ENCODE results near the gene BCOR.

Gene BCOR

DNA sequence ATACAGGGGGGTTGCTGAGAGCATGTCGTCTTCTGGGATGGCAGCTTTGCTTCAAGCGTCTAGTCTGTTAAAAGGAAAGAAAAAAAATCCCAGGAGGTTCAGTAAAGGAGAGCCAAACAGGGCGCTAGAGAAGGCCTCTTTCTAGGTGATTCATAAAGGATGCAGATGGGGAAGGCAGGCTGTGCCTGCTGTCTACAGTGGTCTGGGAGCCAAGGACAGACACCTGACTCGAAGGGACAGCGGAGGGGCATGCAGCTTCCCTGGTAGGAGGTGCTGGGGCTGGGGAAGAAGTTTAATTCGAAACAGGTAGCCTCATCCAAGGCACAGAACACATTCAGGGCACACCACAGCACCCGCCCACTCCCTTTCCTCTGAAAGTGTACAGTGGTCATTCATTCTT lies 19.9 kb downstream of the BCOR start:
- Mint-ChIP-seq H3K9me3 (no peaks in the 10 kb centered on the region), H3K27me3 (ENCODE audit: low read depth) (no peaks in the 10 kb centered on the region), H3K4me3 (no peak overlapping the region), H3K36me3 (ENCODE audit: low read depth) (peaks cover 27% of the 10 kb centered on the region), H3K4me1 (ENCODE audit: low read depth) (peaks cover 12% of the 10 kb centered on the region), H3K27ac (no peak overlapping the region)
- DNase-seq (ENCODE audit: low spot score): no peak

DNA sequence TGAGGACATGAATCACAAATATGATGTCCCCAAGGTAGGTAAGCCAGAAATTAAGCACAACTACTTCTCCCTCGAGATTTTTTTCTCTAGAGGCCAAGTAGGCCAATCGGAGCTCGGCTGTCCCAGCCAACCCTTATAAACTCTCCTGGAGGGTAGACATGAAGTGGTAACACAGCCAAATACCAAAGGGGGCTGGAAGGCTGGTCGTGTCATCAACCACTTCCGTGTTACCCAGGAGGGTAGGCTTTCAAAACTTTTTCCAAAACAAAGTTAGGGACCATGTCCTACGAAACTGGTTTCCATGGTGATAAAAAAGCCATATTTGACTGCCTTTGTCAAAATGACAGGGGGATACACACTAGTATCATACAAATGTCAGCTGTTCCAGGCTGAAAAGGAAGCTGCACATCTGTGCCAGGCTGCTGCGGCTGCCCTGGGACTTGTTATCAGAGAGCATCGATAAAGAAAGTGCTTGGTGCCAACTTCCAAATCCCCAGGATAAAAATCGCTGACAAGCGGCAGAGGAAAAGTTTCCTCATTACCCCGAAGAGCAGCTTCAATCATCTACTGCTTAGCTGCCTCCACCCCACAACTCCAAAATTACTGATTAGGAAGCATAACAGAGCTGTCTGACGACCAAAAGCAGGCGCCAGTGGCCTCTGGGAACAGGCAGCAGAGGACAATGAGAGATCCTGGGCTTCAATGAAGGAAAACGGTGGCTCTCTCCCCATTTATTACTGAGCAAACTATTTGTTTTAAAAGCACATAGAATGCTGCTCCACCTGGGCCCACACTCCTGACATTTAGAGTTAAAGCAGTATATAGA lies 20.8 kb downstream of the BCOR start:
- Mint-ChIP-seq H3K27me3 (ENCODE audit: low read depth) (no peaks in the 10 kb centered on the region), H3K36me3 (ENCODE audit: low read depth) (peaks cover 32% of the 10 kb centered on the region), H3K4me3 (no peak overlapping the region), H3K27ac (no peak overlapping the region), H3K9me3 (no peaks in the 10 kb centered on the region), H3K4me1 (ENCODE audit: low read depth) (peaks cover 12% of the 10 kb centered on the region)
- DNase-seq (ENCODE audit: low spot score): no peak

DNA sequence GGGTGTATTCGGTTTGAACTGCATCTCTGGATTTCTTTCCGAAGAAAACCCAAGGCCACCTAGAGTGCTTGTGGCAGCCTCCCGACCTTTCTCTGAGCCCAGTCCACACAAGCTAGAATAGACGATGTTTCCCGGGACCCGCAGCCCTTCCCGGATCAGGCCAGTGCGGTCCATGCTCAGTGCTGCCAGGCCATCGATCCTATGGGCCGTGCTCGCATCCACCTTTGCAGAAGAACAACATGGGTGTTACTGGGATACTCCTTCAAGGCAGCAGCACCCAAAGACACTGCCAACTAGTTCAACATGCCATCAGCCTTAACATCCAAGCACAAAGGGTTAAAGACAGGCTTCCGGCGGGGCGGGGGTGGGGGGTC lies 22.8 kb downstream of the BCOR start:
- Mint-ChIP-seq H3K36me3 (ENCODE audit: low read depth) (peaks cover 43% of the 10 kb centered on the region), H3K4me3 (no peak overlapping the region), H3K4me1 (ENCODE audit: low read depth) (peaks cover 10% of the 10 kb centered on the region), H3K9me3 (no peaks in the 10 kb centered on the region), H3K27ac (no peak overlapping the region), H3K27me3 (ENCODE audit: low read depth) (no peaks in the 10 kb centered on the region)
- no peak for DNase-seq (ENCODE audit: low spot score)

DNA sequence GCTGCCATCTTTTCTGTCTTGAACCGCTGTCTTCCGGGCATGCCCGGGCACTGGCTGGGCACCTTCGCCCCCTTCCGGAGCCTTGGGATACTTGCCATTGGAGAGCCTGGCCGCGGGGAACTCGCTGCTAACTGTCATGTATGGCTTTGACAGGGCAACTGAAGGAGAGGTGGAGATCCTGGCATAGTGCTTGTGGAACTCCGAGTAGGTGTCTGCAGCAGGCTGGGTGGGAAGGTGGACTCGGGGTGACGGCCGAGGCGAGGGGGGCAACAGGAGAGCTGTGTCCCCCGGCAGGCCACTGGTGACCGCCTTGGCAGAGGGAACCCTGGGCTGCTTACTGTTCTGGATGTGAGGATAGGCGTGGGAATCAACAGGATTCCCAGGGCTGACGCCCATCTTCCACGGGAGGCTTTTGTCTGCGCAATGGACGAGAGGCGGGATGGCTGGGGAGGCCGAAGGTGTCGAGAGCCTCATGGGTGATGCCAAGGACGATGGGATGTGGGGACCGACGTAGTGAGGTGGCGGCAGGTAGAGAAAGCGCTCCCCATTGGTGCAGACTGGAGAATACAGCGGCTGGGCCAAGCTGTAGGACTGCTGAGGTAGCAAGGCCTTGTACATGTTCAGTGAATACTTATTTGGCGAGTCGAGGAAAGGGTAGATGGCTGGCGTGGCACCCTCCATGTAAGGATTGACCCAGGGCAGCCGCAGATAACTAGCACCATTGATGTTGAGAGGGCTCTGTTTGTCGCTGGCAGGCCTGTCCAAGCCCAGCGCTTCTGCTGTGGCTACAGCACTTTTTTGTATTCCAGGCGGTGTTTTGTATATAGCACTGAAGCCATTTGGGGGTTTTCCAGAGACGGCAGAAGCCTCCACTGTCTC lies 23.4 kb downstream of the BCOR start:
- no peak overlapping the region for H3K4me3 Mint-ChIP-seq
- peak overlapping the region; percentile 36 for H3K27ac Mint-ChIP-seq
- H3K4me1 Mint-ChIP-seq (ENCODE audit: low read depth): peaks cover 9% of the 10 kb centered on the region
- no peaks in the 10 kb centered on the region for H3K27me3 Mint-ChIP-seq (ENCODE audit: low read depth)
- DNase-seq (ENCODE audit: low spot score): no peak
- H3K36me3 Mint-ChIP-seq (ENCODE audit: low read depth): peaks cover 44% of the 10 kb centered on the region
- no peaks in the 10 kb centered on the region for H3K9me3 Mint-ChIP-seq

DNA sequence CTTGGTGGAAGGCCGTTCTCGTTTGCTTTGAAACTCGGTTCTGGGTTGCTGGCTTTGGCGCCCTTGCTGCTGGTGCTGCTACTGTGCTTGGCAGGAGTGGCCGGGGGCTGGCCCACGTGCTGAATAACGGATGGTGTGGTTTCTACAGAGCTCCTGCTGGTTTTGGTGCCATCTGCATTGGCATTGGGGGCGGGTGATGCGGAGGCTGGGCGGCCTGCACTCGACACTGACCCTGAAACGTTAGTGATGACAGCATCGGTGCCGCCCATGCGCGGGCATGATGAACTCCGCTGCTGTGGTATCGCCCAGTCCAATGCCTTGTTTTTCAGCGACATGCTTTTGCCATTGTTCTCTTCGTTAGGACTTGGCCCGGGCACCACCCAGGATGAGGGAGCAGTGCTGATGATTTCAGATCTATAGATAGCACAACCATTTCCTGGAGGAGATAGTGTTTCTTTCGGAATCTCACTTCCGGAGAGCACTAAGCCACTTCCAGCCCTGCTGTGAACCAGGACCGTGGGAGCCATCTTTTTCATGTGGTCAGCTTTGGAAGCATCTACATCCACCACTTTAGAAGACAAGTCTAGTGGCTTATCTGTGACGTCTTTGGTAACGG lies 24.2 kb downstream of the BCOR start:
- no peaks in the 10 kb centered on the region for H3K27me3 Mint-ChIP-seq (ENCODE audit: low read depth)
- no peak overlapping the region for H3K4me3 Mint-ChIP-seq
- no peaks in the 10 kb centered on the region for H3K9me3 Mint-ChIP-seq
- H3K4me1 Mint-ChIP-seq (ENCODE audit: low read depth): peaks cover 9% of the 10 kb centered on the region
- no peak overlapping the region for H3K27ac Mint-ChIP-seq
- H3K36me3 Mint-ChIP-seq (ENCODE audit: low read depth): peaks cover 50% of the 10 kb centered on the region
- no peak for DNase-seq (ENCODE audit: low spot score)

DNA sequence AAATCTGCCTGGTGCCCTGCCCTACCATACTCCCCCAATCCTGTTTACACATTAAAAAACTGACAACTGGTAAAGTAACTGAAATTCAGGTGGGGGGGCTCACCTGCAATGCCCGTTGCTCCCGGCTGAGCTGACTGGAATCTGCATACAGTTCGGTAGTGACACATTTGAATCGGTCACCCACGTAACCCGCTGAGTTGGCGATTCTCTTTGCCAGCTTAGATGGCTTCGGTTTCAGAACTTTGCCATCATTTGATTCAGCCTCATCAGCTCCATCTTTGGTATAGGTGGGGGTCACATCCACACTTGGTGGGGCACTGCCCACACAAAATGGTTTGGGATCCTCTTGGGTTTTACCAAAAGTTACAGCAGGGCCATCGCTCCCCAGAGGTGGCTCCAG lies 25.5 kb downstream of the BCOR start:
- H3K4me3 Mint-ChIP-seq: no peak overlapping the region
- H3K27me3 Mint-ChIP-seq (ENCODE audit: low read depth): no peaks in the 10 kb centered on the region
- peaks cover 56% of the 10 kb centered on the region for H3K36me3 Mint-ChIP-seq (ENCODE audit: low read depth)
- H3K27ac Mint-ChIP-seq: no peak overlapping the region
- H3K4me1 Mint-ChIP-seq (ENCODE audit: low read depth): peaks cover 19% of the 10 kb centered on the region
- no peak for DNase-seq (ENCODE audit: low spot score)
- no peaks in the 10 kb centered on the region for H3K9me3 Mint-ChIP-seq

DNA sequence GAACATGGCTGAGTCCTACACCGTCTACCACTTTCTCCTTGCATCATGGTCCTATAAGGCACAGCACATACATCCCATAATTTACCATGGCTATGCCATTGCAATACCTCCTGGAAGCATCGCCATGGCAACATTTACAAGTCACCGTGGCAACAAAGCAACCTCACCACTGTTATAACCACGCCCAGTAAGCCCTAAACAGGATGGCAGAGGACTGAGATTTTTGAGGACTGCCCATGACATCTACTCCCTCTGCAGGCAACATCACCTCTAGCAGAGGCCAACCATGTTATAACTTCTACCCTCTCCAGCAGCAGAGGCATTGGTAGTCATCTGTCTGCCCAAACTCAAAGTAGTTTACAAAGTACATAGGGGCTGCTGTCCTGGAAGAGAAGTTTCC lies 29.7 kb downstream of the BCOR start:
- peaks cover 49% of the 10 kb centered on the region for H3K4me1 Mint-ChIP-seq (ENCODE audit: low read depth)
- peaks cover 61% of the 10 kb centered on the region for H3K36me3 Mint-ChIP-seq (ENCODE audit: low read depth)
- H3K27me3 Mint-ChIP-seq (ENCODE audit: low read depth): no peaks in the 10 kb centered on the region
- DNase-seq (ENCODE audit: low spot score): no peak
- no peaks in the 10 kb centered on the region for H3K9me3 Mint-ChIP-seq
- H3K27ac Mint-ChIP-seq: peak overlapping the region; percentile 81
- H3K4me3 Mint-ChIP-seq: peak overlapping the region; percentile 24

DNA sequence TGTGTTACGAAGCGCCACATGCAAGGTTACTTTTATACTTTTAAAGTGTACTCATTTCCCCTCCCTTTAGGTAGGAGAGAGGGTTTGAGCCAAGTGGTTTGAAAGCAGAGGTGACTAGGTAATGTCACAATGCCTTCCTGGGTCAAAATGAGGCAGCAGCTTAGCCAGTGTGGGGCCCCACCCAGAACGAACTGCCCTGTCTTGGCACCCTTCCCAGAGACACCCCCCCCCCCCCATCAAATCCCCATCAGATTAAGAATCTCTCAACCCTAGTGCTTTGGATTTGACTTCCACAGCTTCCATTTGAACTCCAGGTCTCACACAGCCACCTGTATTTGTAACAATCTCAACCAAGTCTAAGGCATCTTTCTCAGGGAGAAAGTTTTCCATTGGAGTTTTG lies 31.1 kb downstream of the BCOR start:
- H3K4me1 Mint-ChIP-seq (ENCODE audit: low read depth): peaks cover 46% of the 10 kb centered on the region
- H3K4me3 Mint-ChIP-seq: no peak overlapping the region
- no peak for DNase-seq (ENCODE audit: low spot score)
- peak overlapping the region; percentile 2 for H3K27ac Mint-ChIP-seq
- H3K36me3 Mint-ChIP-seq (ENCODE audit: low read depth): peaks cover 53% of the 10 kb centered on the region
- H3K9me3 Mint-ChIP-seq: no peaks in the 10 kb centered on the region
- no peaks in the 10 kb centered on the region for H3K27me3 Mint-ChIP-seq (ENCODE audit: low read depth)

DNA sequence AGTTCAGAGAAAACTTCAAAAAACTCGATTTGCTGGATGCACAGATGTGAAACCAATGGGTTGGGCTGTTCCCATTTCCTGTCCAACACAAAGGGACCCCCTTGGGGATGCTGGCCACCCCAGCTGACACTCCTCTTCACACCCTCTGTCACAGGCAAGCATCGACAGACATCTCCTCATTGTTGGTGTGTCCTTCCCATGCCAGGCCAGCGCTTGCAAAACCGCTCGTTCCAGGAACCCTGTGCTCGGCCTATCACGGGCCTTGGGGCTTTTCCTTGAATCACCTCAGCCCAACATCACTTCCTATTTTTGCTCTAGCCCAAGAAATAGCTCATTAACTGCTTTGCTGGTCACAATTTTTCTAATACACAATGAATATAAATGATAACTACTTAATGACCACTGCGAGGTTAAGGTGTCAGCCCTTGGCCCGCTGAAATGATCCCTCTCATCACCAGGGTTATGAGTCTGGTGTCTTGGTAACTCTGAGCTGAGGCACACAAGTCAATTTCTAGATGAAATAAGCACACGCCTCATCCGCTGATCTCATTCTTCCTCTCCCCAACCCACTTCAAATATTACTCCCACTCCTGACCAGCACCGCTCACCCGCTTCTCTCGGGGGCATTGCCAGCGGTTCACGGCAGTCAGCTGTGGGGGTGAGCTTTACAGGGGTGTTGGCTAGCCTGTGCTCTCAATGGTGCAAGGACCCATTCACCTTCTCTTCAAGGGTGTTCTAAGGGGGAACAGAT lies 32.3 kb downstream of the BCOR start:
- H3K27ac Mint-ChIP-seq: peak overlapping the region; percentile 93
- H3K9me3 Mint-ChIP-seq: no peaks in the 10 kb centered on the region
- H3K27me3 Mint-ChIP-seq (ENCODE audit: low read depth): no peaks in the 10 kb centered on the region
- peak; percentile 14 for DNase-seq (ENCODE audit: low spot score)
- peaks cover 46% of the 10 kb centered on the region for H3K4me1 Mint-ChIP-seq (ENCODE audit: low read depth)
- peak overlapping the region; percentile 80 for H3K4me3 Mint-ChIP-seq
- H3K36me3 Mint-ChIP-seq (ENCODE audit: low read depth): peaks cover 53% of the 10 kb centered on the region

DNA sequence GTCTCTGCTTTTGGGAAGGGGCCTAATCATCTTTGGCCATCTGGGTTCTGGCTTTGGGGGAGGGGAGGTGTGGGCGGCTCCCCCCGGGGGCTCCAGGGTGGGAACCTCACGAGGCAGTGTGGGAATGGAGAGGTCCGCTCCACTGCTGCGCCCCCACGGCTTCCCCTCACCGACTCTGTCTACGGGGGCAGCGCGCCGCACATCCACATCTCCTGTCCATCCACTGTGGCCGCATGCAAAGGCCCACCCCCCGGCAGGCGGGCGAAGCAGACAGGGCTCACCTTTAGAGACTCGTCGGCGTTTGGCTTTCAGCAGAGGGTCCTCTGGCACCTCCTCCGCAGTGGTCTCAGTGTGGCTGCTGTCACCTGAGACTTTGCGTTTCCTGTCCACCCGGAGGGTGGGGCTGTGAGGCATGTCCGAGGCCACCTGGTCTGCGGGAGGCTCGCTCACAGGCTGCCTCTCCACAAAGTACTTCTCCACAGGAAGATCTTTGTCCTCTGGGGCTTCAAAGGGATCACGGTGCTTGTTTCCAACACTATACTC lies 33.6 kb downstream of the BCOR start:
- H3K9me3 Mint-ChIP-seq: no peaks in the 10 kb centered on the region
- H3K36me3 Mint-ChIP-seq (ENCODE audit: low read depth): peaks cover 48% of the 10 kb centered on the region
- H3K4me1 Mint-ChIP-seq (ENCODE audit: low read depth): peaks cover 45% of the 10 kb centered on the region
- no peaks in the 10 kb centered on the region for H3K27me3 Mint-ChIP-seq (ENCODE audit: low read depth)
- peak overlapping the region; percentile 41 for H3K27ac Mint-ChIP-seq
- no peak for DNase-seq (ENCODE audit: low spot score)
- H3K4me3 Mint-ChIP-seq: no peak overlapping the region

DNA sequence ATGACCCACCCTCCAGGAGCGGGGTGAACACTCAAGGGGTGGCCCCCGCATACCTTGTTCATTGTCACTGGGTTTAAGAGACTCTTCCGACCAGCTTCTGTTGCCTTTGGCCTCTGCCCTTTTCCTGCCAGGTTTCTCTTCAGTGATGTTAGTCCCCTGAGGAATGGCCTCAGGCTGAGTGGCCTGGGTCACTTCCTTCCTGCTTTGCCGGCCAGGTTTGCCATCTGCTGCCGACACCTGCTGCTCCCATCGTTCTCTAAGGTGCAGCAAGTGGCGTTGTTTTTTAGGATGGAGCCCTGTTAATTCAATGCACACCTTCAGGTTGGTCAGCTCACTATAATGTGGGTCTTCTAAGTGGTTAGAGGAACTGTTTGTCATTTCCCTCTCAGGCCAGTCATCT lies 34.2 kb downstream of the BCOR start:
- Mint-ChIP-seq H3K9me3 (no peaks in the 10 kb centered on the region), H3K4me1 (ENCODE audit: low read depth) (peaks cover 44% of the 10 kb centered on the region), H3K36me3 (ENCODE audit: low read depth) (peaks cover 48% of the 10 kb centered on the region), H3K4me3 (peak overlapping the region; percentile 21), H3K27ac (peak overlapping the region; percentile 36), H3K27me3 (ENCODE audit: low read depth) (no peaks in the 10 kb centered on the region)
- DNase-seq (ENCODE audit: low spot score): no peak

DNA sequence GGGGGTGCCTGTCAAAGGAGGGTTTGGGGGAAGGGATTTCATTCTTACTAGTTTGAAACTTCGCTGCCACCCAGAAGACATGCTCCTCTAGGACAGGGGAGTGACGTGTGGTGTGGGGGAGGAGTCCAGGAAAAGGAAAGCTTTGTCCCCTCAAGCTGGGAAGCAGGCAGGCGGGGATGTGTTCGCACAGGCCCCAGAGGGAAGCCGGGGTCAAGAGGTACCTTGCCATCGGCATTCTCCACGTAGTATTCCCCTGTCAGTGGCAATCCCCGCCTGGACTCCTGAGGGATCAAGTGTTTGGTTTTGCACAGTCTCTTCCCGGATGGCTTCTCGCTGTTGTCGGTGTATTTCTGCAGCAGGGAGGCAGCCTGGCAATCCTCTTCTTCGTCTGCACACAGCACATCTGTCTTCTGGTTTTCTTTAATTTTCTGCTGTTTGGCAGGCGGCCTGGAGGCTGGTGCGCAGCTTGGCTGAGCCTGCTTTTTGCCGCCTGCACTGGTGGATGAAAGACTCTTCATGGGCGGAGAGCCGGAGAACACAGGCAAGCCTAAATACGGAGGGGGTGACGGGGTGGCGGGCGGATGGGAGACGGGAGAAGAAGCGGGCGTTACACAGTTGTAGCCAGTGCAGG lies 35.1 kb downstream of the BCOR start:
- no peak overlapping the region for H3K27ac Mint-ChIP-seq
- H3K36me3 Mint-ChIP-seq (ENCODE audit: low read depth): peaks cover 44% of the 10 kb centered on the region
- H3K27me3 Mint-ChIP-seq (ENCODE audit: low read depth): no peaks in the 10 kb centered on the region
- H3K4me1 Mint-ChIP-seq (ENCODE audit: low read depth): peaks cover 36% of the 10 kb centered on the region
- no peaks in the 10 kb centered on the region for H3K9me3 Mint-ChIP-seq
- no peak for DNase-seq (ENCODE audit: low spot score)
- no peak overlapping the region for H3K4me3 Mint-ChIP-seq

Measured in T-helper 2 cell treated with Interferon-gamma antibody and Interleukin-4, amounts not matched to agents 5 μg/mL and 100 μg/mL, for 36 hours (primary cell).